8988T (cell line): Measurements from ENCODE around the gene FUCA2.
A peak's percentile ranks its signal among the peaks of the same experiment; 100 is the strongest.

Source experiments
- DNase-seq: peaks from one replicate; pipeline ENCODE4 v3.0.0; 2011

The FUCA2 gene, protein sequence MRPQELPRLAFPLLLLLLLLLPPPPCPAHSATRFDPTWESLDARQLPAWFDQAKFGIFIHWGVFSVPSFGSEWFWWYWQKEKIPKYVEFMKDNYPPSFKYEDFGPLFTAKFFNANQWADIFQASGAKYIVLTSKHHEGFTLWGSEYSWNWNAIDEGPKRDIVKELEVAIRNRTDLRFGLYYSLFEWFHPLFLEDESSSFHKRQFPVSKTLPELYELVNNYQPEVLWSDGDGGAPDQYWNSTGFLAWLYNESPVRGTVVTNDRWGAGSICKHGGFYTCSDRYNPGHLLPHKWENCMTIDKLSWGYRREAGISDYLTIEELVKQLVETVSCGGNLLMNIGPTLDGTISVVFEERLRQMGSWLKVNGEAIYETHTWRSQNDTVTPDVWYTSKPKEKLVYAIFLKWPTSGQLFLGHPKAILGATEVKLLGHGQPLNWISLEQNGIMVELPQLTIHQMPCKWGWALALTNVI

DNA sequence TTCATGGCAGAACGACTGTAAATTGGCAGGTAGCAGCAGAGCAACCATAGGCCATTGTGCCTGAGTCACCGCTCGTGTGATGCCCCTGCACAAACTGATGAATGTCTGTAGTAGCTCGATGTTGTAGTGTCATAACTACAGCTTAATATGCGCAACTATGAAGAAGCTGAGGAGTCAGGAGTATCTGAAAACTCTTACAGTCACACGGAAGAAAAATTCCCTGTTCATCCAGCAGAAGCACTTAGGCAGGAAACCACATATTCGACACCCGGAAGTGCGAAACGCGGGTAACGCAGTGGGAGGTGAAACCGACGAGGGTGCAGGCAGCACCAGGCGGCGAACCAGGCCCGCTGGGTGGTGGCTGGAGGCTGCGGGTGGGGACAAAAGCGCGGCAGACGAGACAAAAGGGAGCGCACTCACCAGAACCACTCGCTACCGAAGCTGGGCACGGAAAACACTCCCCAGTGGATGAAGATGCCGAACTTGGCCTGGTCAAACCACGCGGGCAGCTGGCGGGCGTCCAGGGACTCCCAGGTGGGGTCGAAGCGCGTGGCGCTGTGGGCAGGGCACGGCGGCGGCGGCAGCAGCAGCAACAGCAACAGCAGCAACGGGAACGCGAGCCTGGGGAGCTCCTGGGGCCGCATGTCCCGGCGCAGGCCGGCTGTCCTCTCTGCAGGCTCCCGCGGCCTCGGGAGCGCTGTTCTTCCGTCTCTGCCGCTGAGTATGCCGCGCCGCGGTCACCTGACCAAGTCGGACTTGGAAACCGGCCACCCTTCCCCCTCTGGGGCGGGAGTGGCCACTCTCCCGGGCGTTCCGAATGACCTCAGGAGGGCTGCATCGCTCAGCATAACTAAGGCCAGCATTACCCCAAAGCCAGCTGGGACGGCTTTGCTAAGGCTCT lies at the start of gene FUCA2:
Gene FUCA2, minus strand, starts transcription at position 730 of the 901 bp plus-strand sequence. Its CDS starts 86 bp downstream, at position 644.
- DNase-seq: peak; percentile 53

DNA sequence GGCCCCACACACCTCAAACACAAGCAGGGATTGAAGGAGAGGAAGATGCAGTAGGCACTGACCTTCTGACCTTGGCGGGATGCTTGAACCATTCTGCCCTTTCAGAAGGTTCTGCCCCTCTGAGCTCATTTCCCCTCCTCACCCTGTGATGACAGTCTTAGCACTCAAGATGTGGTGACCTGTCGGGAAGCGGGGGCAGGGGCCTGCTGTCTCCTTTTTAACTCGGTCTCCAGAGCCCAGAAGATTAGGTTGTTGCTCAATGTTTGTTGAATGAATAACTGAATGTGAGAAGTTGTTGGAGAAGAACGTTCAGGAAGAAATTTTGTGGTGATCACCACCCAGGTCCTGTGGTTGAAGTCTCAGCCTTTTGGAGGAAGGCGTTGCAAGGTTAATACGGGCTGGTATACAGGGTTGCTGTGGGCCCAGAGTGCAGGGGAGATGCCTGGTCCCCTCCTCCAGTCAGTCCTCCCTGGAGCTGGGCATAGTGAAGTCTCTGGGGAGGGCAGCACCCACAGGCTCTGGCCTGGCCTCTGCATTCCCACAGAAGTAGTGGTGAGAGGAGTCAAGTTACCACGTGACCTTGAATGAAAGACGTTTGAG lies 49.7 kb upstream of the FUCA2 start:
- no peak for DNase-seq

DNA sequence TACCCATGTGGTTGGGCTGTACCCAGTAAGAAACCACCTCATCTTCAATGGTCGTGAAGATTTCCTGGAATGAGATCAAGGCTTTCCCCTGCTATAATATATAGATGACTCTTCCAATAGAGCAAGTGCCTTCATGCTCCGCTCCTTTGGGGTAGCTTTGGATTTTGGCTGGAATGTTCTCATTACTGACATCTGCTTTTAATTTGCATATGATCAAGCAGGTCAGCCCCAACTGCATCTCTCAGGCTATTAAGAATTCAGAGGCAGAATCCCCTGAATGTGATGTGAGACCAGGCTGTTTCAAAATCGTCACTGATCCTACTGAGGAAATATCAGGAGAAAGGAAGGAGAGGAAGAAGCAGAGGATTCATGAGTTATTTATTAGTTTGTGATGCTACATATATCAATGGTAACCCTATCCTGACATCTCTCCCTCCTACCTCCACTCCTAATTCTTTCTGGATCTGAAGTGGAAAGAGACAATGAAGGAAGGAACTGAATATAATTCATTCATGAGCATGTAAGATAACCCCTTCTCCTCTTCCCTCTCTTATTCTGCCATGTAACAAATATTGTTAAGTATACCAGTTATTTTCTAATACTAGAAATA lies 47.6 kb upstream of the FUCA2 start:
- no peak for DNase-seq

DNA sequence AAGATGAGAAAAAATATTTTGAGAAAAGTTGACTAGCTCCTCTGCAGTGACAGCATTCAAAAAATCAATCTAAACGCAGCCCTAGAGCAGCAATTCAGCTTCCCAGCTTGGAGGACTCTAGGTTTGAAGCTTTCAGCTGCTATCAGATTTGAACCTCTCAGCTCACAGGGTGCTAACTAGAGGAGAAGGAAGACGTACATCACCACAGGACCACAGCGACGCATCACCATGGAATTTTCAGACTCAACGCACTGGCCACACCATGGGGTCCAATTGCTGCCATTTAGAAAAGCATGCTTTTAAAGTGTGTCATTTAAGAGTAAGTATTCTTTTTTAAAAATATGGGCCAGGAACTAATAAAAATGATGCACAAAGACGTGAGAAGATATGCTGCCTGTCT lies 45.0 kb upstream of the FUCA2 start:
- peak; percentile 42 for DNase-seq

DNA sequence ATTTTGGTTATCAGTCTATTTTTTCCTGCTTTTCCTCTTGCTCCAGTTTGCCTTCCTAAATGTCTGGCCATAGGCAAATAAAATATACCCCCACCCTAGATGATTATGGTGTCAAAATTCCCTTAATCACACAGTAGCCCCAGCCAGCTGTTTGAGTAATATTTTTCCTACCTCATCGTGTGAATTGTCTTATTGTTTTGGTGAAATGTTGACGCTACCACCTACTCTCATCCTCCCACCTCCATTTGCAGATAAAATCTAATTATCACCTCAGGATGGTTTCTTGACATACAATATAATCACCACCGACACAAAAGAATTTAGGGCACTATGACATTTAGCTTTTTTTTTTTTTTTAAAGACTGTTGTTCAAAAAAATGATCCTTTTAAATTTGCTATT lies 44.1 kb upstream of the FUCA2 start:
- DNase-seq: no peak

DNA sequence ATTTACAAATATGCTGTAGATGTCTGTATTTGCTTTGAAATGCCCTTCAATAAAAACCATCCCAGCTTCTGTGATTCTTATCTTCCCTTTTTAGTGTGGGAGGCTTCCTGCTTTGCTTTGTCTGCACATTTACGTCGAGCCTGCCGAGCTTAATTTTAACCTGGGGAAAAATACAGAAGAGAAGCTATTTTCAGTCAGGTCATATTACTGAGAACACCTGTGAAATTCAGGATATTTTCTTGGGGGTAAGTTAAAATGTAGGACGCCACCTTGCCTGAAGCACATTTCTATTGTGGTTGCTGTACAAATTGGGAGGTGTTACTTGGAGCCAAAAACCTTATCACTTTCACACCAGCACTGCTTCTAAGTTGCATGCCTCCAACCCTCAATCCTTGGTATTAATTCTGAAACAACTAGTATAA lies 43.6 kb upstream of the FUCA2 start:
- DNase-seq: no peak

DNA sequence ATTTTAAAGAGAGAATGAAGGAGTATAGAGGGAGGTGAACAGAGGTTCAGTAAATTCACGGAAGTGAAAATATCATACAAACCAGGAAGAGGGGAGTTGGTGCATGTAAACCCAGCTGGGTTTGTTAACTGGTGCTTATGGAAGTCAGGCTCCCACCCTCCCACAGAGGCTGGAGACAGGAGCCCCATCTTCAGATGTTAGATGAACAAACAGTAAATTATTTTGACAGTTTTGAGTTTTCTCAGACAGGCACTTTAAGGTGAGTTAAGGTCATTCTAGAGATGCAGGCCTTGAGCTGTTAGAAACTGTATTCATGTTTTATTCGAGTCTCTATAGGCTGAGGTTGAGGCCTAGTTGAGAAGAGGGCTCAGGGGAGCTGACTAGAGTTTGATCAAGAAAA lies 41.8 kb upstream of the FUCA2 start:
- DNase-seq: no peak

DNA sequence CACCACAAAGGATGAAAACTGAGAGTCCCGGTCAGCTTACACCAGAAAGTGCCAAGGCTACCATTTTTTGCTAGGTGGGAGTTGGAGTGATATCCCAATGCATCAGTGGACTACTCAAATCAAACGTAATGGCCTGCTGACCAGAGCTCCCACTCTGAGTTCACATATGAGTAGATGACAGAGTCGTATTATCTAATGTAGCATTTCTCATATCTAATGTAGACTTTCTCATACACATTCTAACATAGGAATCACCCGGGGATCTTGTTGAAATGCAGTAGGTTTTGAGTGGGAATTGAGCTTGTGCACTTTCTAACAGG lies 38.4 kb upstream of the FUCA2 start:
- DNase-seq: no peak

DNA sequence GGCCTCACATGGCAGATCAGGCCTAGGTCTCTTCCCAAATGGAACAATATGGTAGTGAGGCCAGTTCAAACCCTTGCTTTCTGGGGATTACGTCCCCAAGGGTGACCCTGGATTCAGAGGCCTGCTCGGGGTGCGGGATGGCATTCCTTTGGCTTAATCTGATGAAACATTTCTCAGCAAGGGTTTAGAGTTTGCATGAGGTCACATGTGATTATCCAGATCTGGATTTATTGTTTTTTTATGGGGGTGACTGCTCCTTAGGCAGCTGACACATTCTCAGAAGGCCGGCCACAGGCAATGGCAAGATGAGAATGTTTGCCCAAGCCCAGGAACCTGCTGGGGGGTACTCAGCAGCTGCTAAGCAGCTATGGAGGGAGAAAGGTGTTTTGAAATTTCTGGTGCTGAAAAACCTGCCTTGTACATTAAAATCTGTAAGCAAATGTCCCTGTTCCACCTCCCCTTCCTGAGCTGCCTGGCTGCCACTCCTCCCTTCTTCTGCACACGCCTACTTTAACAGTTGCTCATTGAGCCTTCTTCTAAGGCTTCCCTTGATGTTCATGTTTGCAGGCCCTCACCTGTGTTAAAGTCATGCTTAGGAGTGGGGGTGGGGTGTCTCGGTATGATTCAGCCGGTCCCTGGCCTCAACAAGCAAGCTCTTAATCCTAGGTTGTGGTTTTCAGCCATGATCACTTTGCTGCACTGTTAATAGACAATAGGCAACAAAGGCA lies 37.9 kb upstream of the FUCA2 start:
- DNase-seq: no peak

DNA sequence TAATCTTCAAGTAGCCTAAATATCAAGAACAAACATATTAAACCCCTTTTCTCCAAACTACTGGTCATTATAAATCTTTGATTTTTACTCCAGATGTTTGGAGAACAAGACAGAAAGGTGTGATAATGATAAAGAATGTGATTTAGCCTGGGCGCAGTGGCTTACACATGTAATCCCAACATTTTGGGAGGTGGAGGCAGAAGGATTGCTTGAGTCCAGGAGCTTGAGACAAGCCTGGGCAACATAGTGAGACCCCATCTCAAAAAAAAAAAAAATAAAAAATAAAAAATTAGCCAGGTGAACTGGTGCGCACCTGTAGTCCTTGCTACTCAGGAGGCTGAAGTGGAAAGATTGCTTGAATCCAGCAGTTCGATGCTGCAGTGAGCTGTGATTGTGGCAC lies 35.1 kb upstream of the FUCA2 start:
- no peak for DNase-seq

DNA sequence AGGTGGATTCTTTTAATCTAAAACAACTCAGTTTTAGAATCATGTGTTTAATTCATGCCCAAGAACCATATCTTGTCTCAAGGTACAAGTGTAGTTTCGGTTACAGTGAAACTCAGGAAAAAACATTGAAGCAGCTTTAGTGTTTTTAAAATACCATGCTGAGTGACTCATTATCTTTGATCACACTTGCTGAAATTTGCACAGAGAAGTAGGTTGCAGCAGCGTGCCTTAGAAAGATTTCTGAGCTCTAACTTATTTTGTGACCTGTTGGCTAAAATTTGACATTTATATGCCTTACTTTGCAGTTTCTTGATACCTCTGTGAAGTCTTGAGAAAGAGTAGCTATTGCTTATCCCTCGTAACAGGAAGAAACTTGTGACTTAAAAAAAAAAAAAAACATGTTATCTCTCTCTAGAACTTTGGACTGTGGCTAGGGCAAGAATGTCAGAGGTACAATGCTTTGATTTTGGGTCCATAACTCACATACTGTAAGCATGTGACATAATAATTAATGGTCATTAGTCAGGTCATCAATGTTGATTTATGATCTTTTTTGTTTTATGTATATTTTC lies 34.5 kb upstream of the FUCA2 start:
- DNase-seq: no peak

DNA sequence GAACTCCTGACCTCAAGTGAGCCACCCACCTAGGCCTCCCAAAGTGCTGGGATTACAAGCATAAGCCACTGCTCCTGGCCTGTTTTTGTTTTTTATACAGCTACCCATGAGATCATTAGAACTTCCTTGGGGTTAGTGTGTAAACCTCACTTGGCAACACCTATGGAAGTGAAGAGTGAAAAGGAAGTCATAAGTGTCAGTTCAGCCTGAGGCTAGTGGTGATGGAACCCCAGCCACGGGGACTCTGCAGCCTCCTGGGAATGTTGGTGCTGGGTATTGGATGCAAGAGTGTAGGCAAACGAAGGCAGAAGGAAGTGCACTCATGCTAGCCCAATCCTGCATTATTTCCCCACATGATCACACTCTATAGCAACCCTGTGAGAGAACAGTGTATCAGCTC lies 33.6 kb upstream of the FUCA2 start:
- no peak for DNase-seq

DNA sequence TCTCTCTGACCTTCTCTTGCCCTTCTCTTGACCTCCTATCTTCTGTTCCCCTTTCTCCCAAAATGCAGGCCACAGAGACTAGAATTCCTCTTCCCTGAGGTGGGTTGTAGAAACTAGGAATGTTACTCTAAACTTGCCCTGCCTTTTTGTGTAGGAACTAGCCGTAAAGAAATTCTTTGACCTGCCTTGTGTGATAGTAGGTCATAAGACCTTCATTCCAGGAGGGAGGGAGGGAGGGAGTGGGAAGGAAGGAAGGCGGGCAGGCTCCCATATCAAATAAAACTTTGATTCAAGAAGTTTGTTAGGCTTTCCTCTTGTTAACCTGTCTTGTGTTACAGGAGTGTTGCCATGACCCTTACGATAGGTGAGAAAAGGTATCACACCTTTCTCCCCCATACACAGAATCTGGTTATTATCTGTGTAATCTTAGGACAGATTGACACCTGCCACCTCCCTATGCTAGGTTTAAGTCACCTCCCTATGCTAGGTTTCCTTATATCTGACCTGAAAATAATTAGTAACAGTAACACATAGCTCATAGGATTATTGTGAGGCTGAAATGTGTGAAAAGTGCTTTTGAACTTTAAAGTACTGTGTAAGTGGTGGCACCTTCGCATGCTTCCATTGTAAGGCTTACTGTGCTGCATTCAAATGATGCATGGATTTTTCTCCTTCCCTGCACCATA lies 32.6 kb upstream of the FUCA2 start:
- DNase-seq: no peak

DNA sequence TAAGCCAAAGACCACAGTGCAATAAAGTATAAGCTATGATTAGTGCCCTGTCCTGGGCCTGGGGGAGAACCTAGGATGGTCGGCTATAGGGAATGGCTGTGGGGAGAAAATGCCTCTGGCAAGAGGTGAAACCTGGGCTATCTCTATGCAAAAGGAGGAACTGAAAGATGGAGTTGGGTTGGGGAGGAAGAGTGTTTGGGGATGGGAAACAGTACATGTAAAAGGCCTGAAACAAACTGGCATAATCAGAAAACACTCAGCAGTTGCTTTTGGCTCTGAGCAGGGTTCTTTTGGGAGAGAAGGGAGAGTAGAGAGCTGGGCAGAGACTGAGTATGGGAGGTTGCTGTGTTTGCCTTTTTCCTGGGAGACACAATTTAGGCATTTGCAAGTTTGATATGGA lies 31.9 kb upstream of the FUCA2 start:
- no peak for DNase-seq

DNA sequence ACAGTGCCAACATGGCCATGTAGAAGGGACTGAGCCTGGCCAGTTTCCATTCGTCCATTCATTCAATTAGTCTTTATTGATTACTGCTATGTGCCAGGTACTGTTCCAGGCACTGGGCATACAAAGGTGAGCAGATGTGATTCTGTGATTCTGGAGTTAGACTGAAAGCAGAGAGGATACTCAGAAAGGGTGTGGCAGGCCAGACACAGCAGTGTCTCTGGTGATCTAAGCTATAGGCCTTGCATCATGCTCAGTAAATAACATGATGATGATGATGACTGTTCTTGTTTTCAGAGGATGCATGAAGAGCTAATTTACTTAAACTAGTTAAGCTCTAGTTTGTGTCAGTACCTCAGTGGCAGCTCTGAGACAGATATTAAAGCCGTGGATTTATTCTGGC lies 31.4 kb upstream of the FUCA2 start:
- no peak for DNase-seq

DNA sequence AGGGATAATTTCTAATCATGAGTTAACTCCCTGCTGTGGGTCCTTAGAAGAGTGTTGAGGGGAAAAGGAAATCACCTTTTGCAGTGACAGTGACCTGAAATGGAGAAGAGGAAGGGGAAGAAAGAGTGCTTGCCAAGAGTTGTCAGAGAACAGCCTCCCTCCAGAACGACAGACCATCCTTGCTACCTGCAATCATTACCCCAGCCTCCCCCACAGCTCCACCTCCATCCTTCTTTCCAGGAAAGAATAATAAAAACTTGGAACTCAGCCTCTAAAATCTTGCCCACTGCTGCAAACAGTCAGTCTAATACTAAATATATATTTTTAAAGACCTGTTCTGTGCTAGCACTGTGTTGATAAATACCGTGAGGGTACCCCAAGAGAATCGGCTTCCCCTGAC lies 28.7 kb upstream of the FUCA2 start:
- no peak for DNase-seq

DNA sequence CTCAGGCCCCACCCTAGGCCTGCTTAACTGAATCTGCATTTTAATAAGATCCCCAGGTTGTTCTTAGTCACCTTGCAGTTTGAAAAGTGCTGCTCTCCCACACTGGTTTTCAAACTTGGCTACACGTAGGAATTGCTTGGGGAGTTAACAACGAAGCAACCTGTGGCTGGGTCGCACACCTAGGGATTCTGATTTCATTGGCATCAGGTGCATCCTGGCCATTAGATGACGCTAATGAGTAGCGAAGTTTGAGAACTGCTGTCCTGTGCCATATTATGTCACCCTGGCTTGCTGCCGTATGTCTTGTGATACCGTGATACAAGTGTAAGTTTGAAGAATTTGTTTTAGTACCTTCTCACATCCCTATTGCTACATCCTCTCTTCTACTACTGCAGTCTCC lies 28.2 kb upstream of the FUCA2 start:
- DNase-seq: no peak

DNA sequence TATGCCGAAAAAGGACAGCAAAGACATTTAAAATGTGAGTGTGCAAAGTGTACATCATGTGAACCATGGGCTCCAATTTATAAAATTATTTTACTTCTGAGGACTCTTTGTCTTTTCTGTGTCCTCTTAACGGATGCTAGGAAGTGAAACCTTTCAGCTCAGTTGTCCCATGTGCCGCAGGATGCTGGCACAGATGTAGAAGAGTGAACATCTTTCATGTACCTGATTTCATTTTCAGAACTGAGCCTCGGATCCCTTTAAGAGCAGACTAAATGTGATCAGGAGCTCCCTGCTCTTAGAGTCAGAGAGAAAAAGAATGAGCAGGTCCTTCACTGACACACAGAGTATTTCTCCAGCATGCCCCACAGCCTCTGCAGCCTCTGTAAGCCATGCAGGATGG lies 27.6 kb upstream of the FUCA2 start:
- DNase-seq: no peak

DNA sequence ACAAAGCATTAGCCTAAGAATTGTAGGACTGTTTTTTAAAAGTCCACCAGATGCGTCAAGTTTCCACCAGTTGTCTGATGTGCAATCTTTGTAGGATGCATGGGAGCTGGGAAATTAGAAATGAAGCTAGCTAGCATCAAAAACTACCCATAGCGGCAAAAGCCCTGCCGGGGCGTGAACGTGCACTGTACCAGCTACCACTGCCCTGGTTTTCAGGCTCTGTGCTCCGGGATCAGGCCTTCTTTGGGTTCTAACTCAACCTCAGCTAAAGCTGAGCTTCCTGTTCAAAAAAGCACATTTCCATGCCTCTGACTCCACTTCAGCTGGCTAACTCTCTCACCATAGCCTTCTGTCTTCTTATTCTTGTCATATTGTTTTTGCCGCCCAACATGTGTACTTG lies 26.9 kb upstream of the FUCA2 start:
- no peak for DNase-seq

DNA sequence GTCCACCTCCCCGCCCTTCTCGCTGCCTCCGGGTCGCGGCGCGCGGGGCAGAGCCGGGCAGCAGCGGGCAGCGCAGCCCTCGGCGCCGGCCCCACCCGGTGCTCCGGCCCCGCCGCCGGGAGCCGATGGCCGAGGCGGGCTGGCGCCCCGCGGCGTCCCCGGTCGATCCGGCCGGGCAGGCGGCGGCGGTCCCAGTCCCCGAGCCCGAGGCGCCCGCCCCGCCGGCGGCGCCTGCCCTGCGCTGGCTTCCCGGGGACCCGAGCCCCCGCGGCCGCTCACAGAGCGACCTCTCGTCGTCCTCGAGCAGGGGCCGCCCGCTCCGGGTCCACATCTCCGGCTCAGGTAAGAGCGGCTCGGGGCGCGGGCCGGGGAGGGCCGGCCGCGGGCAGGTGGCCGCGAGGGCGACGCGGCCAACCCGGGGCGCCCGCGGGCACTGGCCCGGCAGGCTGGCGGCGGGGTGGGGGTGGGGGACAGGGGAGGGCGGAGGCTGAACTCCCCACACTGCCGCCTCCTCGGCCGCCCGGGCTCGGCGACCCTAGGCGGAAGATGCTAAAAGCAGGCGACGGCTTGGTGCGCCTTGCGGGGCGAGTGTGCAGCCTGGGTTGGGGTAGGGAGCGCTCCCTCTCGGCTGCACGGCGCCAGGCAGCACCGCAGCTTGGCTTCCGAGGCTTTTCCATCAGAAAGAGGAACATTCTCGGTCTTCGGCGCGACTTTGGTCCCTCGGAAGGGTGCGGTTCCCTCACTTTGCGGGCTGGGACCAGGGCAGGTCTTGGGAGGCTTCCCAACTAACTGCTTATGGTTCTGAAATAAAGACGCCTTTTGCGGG lies 25.6 kb upstream of the FUCA2 start:
- peak; percentile 37 for DNase-seq

DNA sequence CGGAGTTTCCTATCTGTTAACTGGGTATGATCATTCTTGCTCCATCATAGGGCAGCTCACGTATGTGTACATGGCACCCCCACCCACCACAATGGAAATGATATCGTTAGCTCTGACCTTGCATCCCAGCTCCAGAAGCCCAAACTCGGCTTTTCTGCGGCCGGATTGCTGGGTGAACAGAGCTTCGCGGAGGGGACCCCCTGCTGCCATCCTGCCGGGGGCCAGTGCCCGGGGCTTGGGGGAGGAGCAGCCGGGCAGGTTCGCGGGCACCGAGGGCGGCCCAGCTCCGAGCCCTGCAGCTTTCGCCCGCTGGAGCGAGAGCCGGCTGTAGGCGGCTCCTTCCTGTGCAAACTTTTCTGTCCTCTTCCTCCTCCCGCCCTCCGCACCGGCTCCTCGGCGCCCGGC lies 24.9 kb upstream of the FUCA2 start:
- no peak for DNase-seq
